Breast epithelium (tissue), 3 donors: Measurements from ENCODE around the gene INO80E.

ENCODE experiments used
- CTCF ChIP-seq, 3 donors: fragments of 450-650 bp; IDR thresholded peaks; one replicate each; pipeline ENCODE4 v1.5.1; 2016 to 2017; ENCODE audit warnings: antibody characterized with exemption in 3 of 3, mild to moderate bottlenecking in 3 of 3, moderate library complexity in 3 of 3
- POLR2A ChIP-seq: fragments of 450-650 bp; IDR thresholded peaks from one replicate; pipeline ENCODE4 v1.6.1; 2016; ENCODE audit warnings: antibody characterized with exemption, mild to moderate bottlenecking, moderate library complexity
- POLR2AphosphoS5 ChIP-seq, 3 donors: sonication (generic); formaldehyde crosslinking; IDR thresholded peaks; one replicate each; pipeline ENCODE4 v1.6.1; 2017; ENCODE audit warnings: antibody characterized with exemption in 3 of 3

- no peak for TF ChIP-seq CTCF (IDR thresholded peaks at IDR 0.05)
- no peak for TF ChIP-seq POLR2A
- TF ChIP-seq POLR2AphosphoS5 (IDR thresholded peaks at IDR 0.05) = peak in 2 of 3 donors; percentile 17 to 89
Measured at GRCh38 chr16:29995324-29995910, 624 bp upstream of the INO80E start, which contains the start of gene HIRIP3.
